Tibial nerve (tissue), 4 donors: Measurements from ENCODE around the gene CTNND2. TPM values are rescaled to one million over a fixed set of nuclear protein-coding genes. Genes with fewer than 3 reads are reported as not detected.

ENCODE experiments used
- DNase-seq, 2 donors: peaks; one replicate each; pipeline ENCODE4 v3.0.0-alpha.2; 2019; ENCODE audit warnings: low spot score in 2 of 2
- H3K27ac ChIP-seq, 4 donors: fragments of 200-600 bp; sonication (generic) in 3 of 4; one replicate each; pipeline ENCODE4 v1.5.1; 2017 to 2019; ENCODE audit warnings: mild to moderate bottlenecking in 1 of 4
- H3K27me3 ChIP-seq, 2 donors: fragments of 200-600 bp; sonication (generic) in 1 of 2; one replicate each; pipeline versions ENCODE4 v1.5.1 to v1.6.0; 2017 to 2019
- H3K36me3 ChIP-seq, 3 donors: fragments of 200-600 bp; sonication (generic); one replicate each; pipeline ENCODE4 v1.5.1; 2018 to 2019
- H3K4me1 ChIP-seq, 4 donors: fragments of 200-600 bp; sonication (generic) in 3 of 4; one replicate each; pipeline ENCODE4 v1.5.1; 2017 to 2019
- H3K4me3 ChIP-seq, 4 donors: fragments of 200-600 bp; sonication (generic) in 3 of 4; one replicate each; pipeline ENCODE4 v1.5.1; 2017 to 2019; ENCODE audit warnings: mild to moderate bottlenecking in 1 of 4, moderate library complexity in 1 of 4
- H3K9me3 ChIP-seq, 4 donors: fragments of 200-600 bp; sonication (generic) in 3 of 4; one replicate each; pipeline ENCODE4 v1.5.1; 2017 to 2019
- CTCF ChIP-seq, 5 experiments: fragments of 200-600 bp in 3 of 5; fragments of 450-650 bp in 2 of 5; sonication (generic) in 3 of 5; IDR thresholded peaks; one replicate each; pipeline ENCODE4 v1.5.1; 2016 to 2019; ENCODE audit warnings: antibody characterized with exemption in 5 of 5, mild to moderate bottlenecking in 3 of 5, moderate library complexity in 2 of 5
- EP300 ChIP-seq, 2 donors: sonication (generic); formaldehyde crosslinking; IDR thresholded peaks; one replicate each; pipeline ENCODE4 v1.6.1; 2017; ENCODE audit warnings: antibody characterized with exemption in 2 of 2, mild to moderate bottlenecking in 1 of 2
- POLR2A ChIP-seq, 2 donors: fragments of 450-650 bp; IDR thresholded peaks; one replicate each; pipeline ENCODE4 v1.6.1; 2017; ENCODE audit warnings: antibody characterized with exemption in 2 of 2, mild to moderate bottlenecking in 2 of 2, moderate library complexity in 2 of 2
- WGBS, 2 donors: methylation state at CpG; one replicate each; pipeline ENCODE4 v1.1.5; 2018; 5-methylcytosine and 5-hydroxymethylcytosine counted together
- total RNA-seq, 4 donors: library from RNA; depleted of rRNA; stranded (reverse); fragments of >200 nt; gene quantifications; one replicate each; pipeline ENCODE4 v1.1.0, GENCODE V29; 2016

Gene CTNND2
- total RNA-seq, 4 donors from 2014 or later = 1.5 to 5.7 (median 2.5) TPM; not detected in 1

GRCh38 chr5:11148810-11149539, 755.3 kb downstream of the CTNND2 start:
- Histone ChIP-seq H3K4me3 (no peak overlapping the region), H3K27ac (no peak overlapping the region), H3K9me3 (no peaks in the 10 kb centered on the region), H3K27me3 (no peaks in the 10 kb centered on the region), H3K4me1 (no peaks in the 10 kb centered on the region), H3K36me3 (no peaks in the 10 kb centered on the region)
- no peak for TF ChIP-seq POLR2A (IDR thresholded peaks at IDR 0.05)
- no peak for TF ChIP-seq CTCF (IDR thresholded peaks at IDR 0.05)
- TF ChIP-seq EP300 (IDR thresholded peaks at IDR 0.05) = no peak
- no peak for DNase-seq
- WGBS, 2 donors = 73 to 77% methylated on average over 13 to 14 of the region's 14 CpGs

- no peaks in the 10 kb centered on the region for H3K9me3 ChIP-seq
- WGBS, 2 donors = 78 to 83% methylated on average over 4 of the region's 4 CpGs
- no peak for DNase-seq
- H3K36me3 ChIP-seq = no peaks in the 10 kb centered on the region
- TF ChIP-seq POLR2A (IDR thresholded peaks at IDR 0.05) (no peak), CTCF (IDR thresholded peaks at IDR 0.05) (no peak), EP300 (IDR thresholded peaks at IDR 0.05) (no peak)
- no peak overlapping the region for H3K4me3 ChIP-seq
- no peaks in the 10 kb centered on the region for H3K4me1 ChIP-seq
- H3K27me3 ChIP-seq = no peaks in the 10 kb centered on the region
- H3K27ac ChIP-seq = no peak overlapping the region
Observed at GRCh38 chr5:11146171-11146570, 758.1 kb downstream of the CTNND2 start.

- no peak for DNase-seq
- H3K36me3 ChIP-seq = no peaks in the 10 kb centered on the region
- TF ChIP-seq CTCF (IDR thresholded peaks at IDR 0.05) = no peak
- no peak for TF ChIP-seq POLR2A (IDR thresholded peaks at IDR 0.05)
- TF ChIP-seq EP300 (IDR thresholded peaks at IDR 0.05) = no peak
- no peaks in the 10 kb centered on the region for H3K27me3 ChIP-seq
- H3K4me3 ChIP-seq = no peak overlapping the region
- WGBS, 2 donors = 53 to 73% methylated on average over 3 of the region's 3 CpGs
- H3K9me3 ChIP-seq = no peaks in the 10 kb centered on the region
- no peaks in the 10 kb centered on the region for H3K4me1 ChIP-seq
- no peak overlapping the region for H3K27ac ChIP-seq
Observed at GRCh38 chr5:11143456-11144267, 760.6 kb downstream of the CTNND2 start.

- H3K27ac ChIP-seq = no peak overlapping the region
- TF ChIP-seq CTCF (IDR thresholded peaks at IDR 0.05) (no peak), EP300 (IDR thresholded peaks at IDR 0.05) (no peak), POLR2A (IDR thresholded peaks at IDR 0.05) (no peak)
- no peaks in the 10 kb centered on the region for H3K9me3 ChIP-seq
- H3K4me1 ChIP-seq = no peaks in the 10 kb centered on the region
- no peak overlapping the region for H3K4me3 ChIP-seq
- 50 to 51% methylated on average over 9 of the region's 9 CpGs for WGBS, 2 donors
- DNase-seq = no peak
- no peaks in the 10 kb centered on the region for H3K27me3 ChIP-seq
- H3K36me3 ChIP-seq = no peaks in the 10 kb centered on the region
Observed at GRCh38 chr5:11139217-11139865, 764.9 kb downstream of the CTNND2 start.

- Histone ChIP-seq H3K4me1 (no peaks in the 10 kb centered on the region), H3K27me3 (no peaks in the 10 kb centered on the region), H3K9me3 (no peaks in the 10 kb centered on the region), H3K36me3 (no peaks in the 10 kb centered on the region), H3K27ac (no peak overlapping the region), H3K4me3 (no peak overlapping the region)
- no peak for DNase-seq
- WGBS, 2 donors = 70 to 76% methylated on average over 10 of the region's 10 CpGs
- TF ChIP-seq EP300 (IDR thresholded peaks at IDR 0.05) (no peak), CTCF (IDR thresholded peaks at IDR 0.05) (no peak), POLR2A (IDR thresholded peaks at IDR 0.05) (no peak)
Observed at GRCh38 chr5:11130131-11130530, 774.1 kb downstream of the CTNND2 start.
